SU-DHL-6 (cell line): ENCODE results near the gene GLG1.
"Not testable (repeated sequence)": the region's sequence is repeated elsewhere in the genome, so short reads cannot be mapped to it uniquely, and the experiment has no call there.

Experiments
- H2AFZ ChIP-seq: fragments of 200-600 bp; sonication (generic); 2 replicates; pipeline ENCODE4 v1.6.1; 2014; ENCODE audit warnings: low read depth, mild to moderate bottlenecking, moderate library complexity, mixed read lengths, antibody characterized with exemption, low read length; ENCODE audit not compliant: severe bottlenecking
- H3F3A ChIP-seq: fragments of 200-600 bp; shearing (Covaris generic); 2 replicates; pipeline ENCODE4 v1.6.0; 2016; ENCODE audit warnings: antibody characterized with exemption, mild to moderate bottlenecking; ENCODE audit not compliant: insufficient read depth
- H3K27ac ChIP-seq: fragments of 200-600 bp; sonication (generic); 2 replicates; pipeline ENCODE4 v1.5.1; 2016; ENCODE audit warnings: low read depth, mild to moderate bottlenecking, low read length, moderate library complexity, mixed read lengths
- H3K27me3 ChIP-seq: fragments of 200-600 bp; sonication (generic), shearing (Covaris generic); 2 replicates; pipeline ENCODE4 v1.6.0; 2014; ENCODE audit warnings: mild to moderate bottlenecking, low read length
- H3K36me3 ChIP-seq: fragments of 200-600 bp; sonication (generic); 2 replicates; pipeline ENCODE4 v1.6.1; 2014; ENCODE audit warnings: mild to moderate bottlenecking, low read length, mixed read lengths
- H3K4me2 ChIP-seq: fragments of 300-600, 200-600 bp; shearing (Covaris generic), sonication (generic); 2 replicates; pipeline ENCODE4 v1.6.0; 2014; ENCODE audit warnings: low read length, low read depth, mild to moderate bottlenecking; ENCODE audit not compliant: poor library complexity, severe bottlenecking
- H3K4me3 ChIP-seq: fragments of 200-600 bp; sonication (generic); 2 replicates; pipeline ENCODE4 v1.5.1; 2014; ENCODE audit warnings: antibody characterized with exemption, low read length, mild to moderate bottlenecking, mixed read lengths; ENCODE audit not compliant: insufficient read depth, poor library complexity, severe bottlenecking
- H3K79me2 ChIP-seq: fragments of 200-600 bp; sonication (generic); 2 replicates; pipeline ENCODE4 v1.6.1; 2014; ENCODE audit warnings: mild to moderate bottlenecking, low read length, moderate library complexity; ENCODE audit not compliant: insufficient read depth
- H3K9ac ChIP-seq: fragments of 200-600 bp; sonication (generic); 2 replicates; pipeline ENCODE4 v1.7.0; 2014; ENCODE audit warnings: mild to moderate bottlenecking, low read length
- H3K9me2 ChIP-seq: fragments of 200-600 bp; sonication (generic); replicated peaks from 2 replicates; pipeline ENCODE4 v1.6.1; 2014; ENCODE audit warnings: low read length; ENCODE audit not compliant: insufficient read depth
- H3K9me3 ChIP-seq: fragments of 200-600 bp; sonication (generic); 2 replicates; pipeline ENCODE4 v1.6.1; 2014; ENCODE audit warnings: low read length, mixed read lengths; ENCODE audit not compliant: insufficient read depth
- H4K20me1 ChIP-seq: fragments of 200-600 bp; sonication (generic); 2 replicates; pipeline ENCODE4 v1.6.1; 2014; ENCODE audit warnings: low read depth, mild to moderate bottlenecking, antibody characterized with exemption, low read length, moderate library complexity, mixed read lengths
- CTCF ChIP-seq: fragments of 200-600 bp; sonication (generic); IDR thresholded peaks from one replicate; pipeline ENCODE4 v1.5.1; 2017; ENCODE audit warnings: antibody characterized with exemption, mild to moderate bottlenecking, low read length, moderate library complexity; ENCODE audit not compliant: insufficient read depth, poor library complexity, severe bottlenecking
- EZH2phosphoT487 ChIP-seq: fragments of 200-600 bp; sonication (generic), shearing (Covaris generic); conservative IDR thresholded peaks from 2 replicates; pipeline ENCODE4 v1.6.1; 2018; ENCODE audit warnings: mild to moderate bottlenecking, antibody characterized with exemption, low read length, moderate library complexity, mixed read lengths

GLG1 gene

GRCh38 chr16:74606521-74607309 is at the start of gene GLG1:
TSS of gene GLG1 (minus strand) at chr16:74607114. CDS start at chr16:74607094, 20 bp downstream.
- H4K20me1 ChIP-seq: no peaks in the 10 kb centered on the region
- peak within 1 kb of the TSS; percentile 50 for H3K27ac ChIP-seq
- TF ChIP-seq CTCF: no peak
- no peak for TF ChIP-seq EZH2phosphoT487

GRCh38 chr16:74654536-74655050 is 47.7 kb upstream of the GLG1 start:
- H3K9me2 ChIP-seq: no peaks in the 10 kb centered on the region
- H3K9me3 ChIP-seq: no peaks in the 10 kb centered on the region
- no peak overlapping the region for H3K4me3 ChIP-seq
- no peak overlapping the region for H2AFZ ChIP-seq
- peaks cover 54% of the 10 kb centered on the region for H3K36me3 ChIP-seq
- H3K9ac ChIP-seq: no peak overlapping the region
- H3K27ac ChIP-seq: no peak overlapping the region
- no peaks in the 10 kb centered on the region for H3K27me3 ChIP-seq
- H3K79me2 ChIP-seq: peaks cover 96% of the 10 kb centered on the region
- H4K20me1 ChIP-seq: peaks cover 53% of the 10 kb centered on the region
- TF ChIP-seq EZH2phosphoT487: no peak
- no peak for TF ChIP-seq CTCF
- no peak overlapping the region for H3K4me2 ChIP-seq
- H3F3A ChIP-seq: peaks cover 6% of the 10 kb centered on the region; the same call in 1 of the 2 replicates

More at GRCh38 chr16:74606521-74607309, at the start of gene GLG1:
- no peaks in the 10 kb centered on the region for H3K9me3 ChIP-seq
- H3K9me2 ChIP-seq: no peaks in the 10 kb centered on the region
- no peaks in the 10 kb centered on the region for H3K27me3 ChIP-seq
- peak within 1 kb of the TSS; percentile 73 for H3K4me3 ChIP-seq
- H3F3A ChIP-seq: peaks cover 9% of the 10 kb centered on the region; the same call in 1 of the 2 replicates
- peak within 1 kb of the TSS; percentile 84 for H3K9ac ChIP-seq
- peak within 1 kb of the TSS; percentile 99 for H2AFZ ChIP-seq
- H3K4me2 ChIP-seq: peak within 1 kb of the TSS; percentile 77
- no peaks in the 10 kb centered on the region for H3K36me3 ChIP-seq
- H3K79me2 ChIP-seq: peaks cover 33% of the 10 kb centered on the region

GRCh38 chr16:74652883-74653282 is 46.0 kb upstream of the GLG1 start:
- H3K27ac ChIP-seq: not testable (repeated sequence)
- H3K36me3 ChIP-seq: peaks cover 49% of the 10 kb centered on the region

GRCh38 chr16:74652249-74652648 is 45.3 kb upstream of the GLG1 start:
- peaks cover 6% of the 10 kb centered on the region; the same call in 1 of the 2 replicates for H3F3A ChIP-seq
- H3K27me3 ChIP-seq: no peaks in the 10 kb centered on the region
- TF ChIP-seq CTCF (no peak), EZH2phosphoT487 (no peak)
- no peak overlapping the region for H3K4me3 ChIP-seq
- H3K9me3 ChIP-seq: no peaks in the 10 kb centered on the region
- no peaks in the 10 kb centered on the region for H3K9me2 ChIP-seq
- H3K27ac ChIP-seq: no peak overlapping the region
- H2AFZ ChIP-seq: no peak overlapping the region
- H3K9ac ChIP-seq: no peak overlapping the region
- peaks cover 78% of the 10 kb centered on the region for H3K79me2 ChIP-seq
- H4K20me1 ChIP-seq: peaks cover 38% of the 10 kb centered on the region
- peaks cover 46% of the 10 kb centered on the region for H3K36me3 ChIP-seq
- H3K4me2 ChIP-seq: no peak overlapping the region

More at GRCh38 chr16:74652883-74653282, 46.0 kb upstream of the GLG1 start:
- Histone ChIP-seq H3K79me2 (peaks cover 85% of the 10 kb centered on the region), H4K20me1 (peaks cover 40% of the 10 kb centered on the region)
- not testable (repeated sequence) for H3F3A ChIP-seq, H3K9me2 ChIP-seq, H3K9ac ChIP-seq, H2AFZ ChIP-seq, H3K27me3 ChIP-seq, H3K4me3 ChIP-seq, H3K9me3 ChIP-seq, H3K4me2 ChIP-seq
